ENCODE results near the gene FRAT1.

The FRAT1 gene

GRCh38 chr10:97367126-97367649 is 48.1 kb downstream of the FRAT1 start:
- no peak for DNase-seq
